ENCODE measurements around the gene MXD4. TPM values are rescaled to one million over a fixed set of nuclear protein-coding genes. Genes with fewer than 3 reads are reported as not detected.

Gene MXD4
- total and polyA plus RNA-seq, 2 experiments from 2014 or later: 6.9 to 19.9 TPM

DNA sequence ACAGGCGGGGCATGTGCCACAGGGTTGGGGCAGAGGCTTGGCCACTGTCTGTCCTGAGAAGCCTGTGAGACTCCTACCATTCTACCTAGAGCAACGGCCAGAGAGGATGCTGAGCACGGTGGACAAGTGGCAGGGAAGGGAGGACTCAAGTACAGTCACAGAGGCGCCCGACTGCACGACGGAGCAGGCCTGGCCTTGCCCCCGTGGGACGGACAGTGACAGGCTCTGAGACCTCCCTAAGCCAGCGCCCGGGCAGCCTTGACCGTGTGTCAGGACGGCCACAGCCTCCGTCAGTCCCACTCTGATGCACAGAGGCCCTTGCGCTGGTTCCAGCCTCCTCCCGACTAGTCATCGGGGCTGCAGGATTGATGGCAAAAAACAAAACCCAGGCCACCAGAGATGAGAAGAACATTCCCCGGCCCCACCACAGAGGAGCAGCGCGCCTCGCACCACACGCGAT lies 36.7 kb upstream of the MXD4 start:
- H3K4me3 ChIP-seq: no peak overlapping the region
- Mint-ChIP-seq H3K36me3 (ENCODE audit: low read depth) (peaks cover 6% of the 10 kb centered on the region; the same call in 2 of the 3 replicates), H3K27ac (no peak overlapping the region), H3K9me3 (peaks cover 18% of the 10 kb centered on the region), H3K27me3 (ENCODE audit: insufficient read depth, low read depth, poor library complexity) (peaks cover 14% of the 10 kb centered on the region), H3K4me3 (no peak overlapping the region), H3K4me1 (peaks cover 18% of the 10 kb centered on the region)
- no peak overlapping the region for H2AFZ ChIP-seq
- DNase-seq (ENCODE audit: low spot score): no peak
- H3K4me2 ChIP-seq: no peak overlapping the region
- no peaks in the 10 kb centered on the region for H3K79me2 ChIP-seq (replicated peaks; ENCODE audit: insufficient read depth)
- TF ChIP-seq POLR2AphosphoS5 (IDR thresholded peaks at IDR 0.05; ENCODE audit: low read depth) (no peak), ETS1 (IDR thresholded peaks at IDR 0.05) (no peak), EZH2phosphoT487 (IDR thresholded peaks at IDR 0.05; ENCODE audit: unreplicated experiment) (no peak), JUNB (IDR thresholded peaks at IDR 0.05; ENCODE audit: unreplicated experiment) (no peak), NANOG (IDR thresholded peaks at IDR 0.05; ENCODE audit: borderline replicate concordance) (no peak), STAT1 (IDR thresholded peaks at IDR 0.05; ENCODE audit: unreplicated experiment) (no peak), ZNF114 (CRISPR knock-in tag; IDR thresholded peaks at IDR 0.05) (no peak), CTCF (conservative IDR thresholded peaks at IDR 0.05; ENCODE audit: low read depth in 2 of 2) (no peak), ZNF462 (CRISPR knock-in tag; IDR thresholded peaks at IDR 0.05) (no peak), CREB1 (CRISPR knock-in tag; IDR thresholded peaks at IDR 0.05; ENCODE audit: low read depth) (no peak), ZNF331 (CRISPR knock-in tag; IDR thresholded peaks at IDR 0.05; ENCODE audit: low read depth) (no peak), EZH2 (IDR thresholded peaks at IDR 0.05; ENCODE audit: low read depth, unreplicated experiment) (no peak)
- TF ChIP-seq, protein P1, sequence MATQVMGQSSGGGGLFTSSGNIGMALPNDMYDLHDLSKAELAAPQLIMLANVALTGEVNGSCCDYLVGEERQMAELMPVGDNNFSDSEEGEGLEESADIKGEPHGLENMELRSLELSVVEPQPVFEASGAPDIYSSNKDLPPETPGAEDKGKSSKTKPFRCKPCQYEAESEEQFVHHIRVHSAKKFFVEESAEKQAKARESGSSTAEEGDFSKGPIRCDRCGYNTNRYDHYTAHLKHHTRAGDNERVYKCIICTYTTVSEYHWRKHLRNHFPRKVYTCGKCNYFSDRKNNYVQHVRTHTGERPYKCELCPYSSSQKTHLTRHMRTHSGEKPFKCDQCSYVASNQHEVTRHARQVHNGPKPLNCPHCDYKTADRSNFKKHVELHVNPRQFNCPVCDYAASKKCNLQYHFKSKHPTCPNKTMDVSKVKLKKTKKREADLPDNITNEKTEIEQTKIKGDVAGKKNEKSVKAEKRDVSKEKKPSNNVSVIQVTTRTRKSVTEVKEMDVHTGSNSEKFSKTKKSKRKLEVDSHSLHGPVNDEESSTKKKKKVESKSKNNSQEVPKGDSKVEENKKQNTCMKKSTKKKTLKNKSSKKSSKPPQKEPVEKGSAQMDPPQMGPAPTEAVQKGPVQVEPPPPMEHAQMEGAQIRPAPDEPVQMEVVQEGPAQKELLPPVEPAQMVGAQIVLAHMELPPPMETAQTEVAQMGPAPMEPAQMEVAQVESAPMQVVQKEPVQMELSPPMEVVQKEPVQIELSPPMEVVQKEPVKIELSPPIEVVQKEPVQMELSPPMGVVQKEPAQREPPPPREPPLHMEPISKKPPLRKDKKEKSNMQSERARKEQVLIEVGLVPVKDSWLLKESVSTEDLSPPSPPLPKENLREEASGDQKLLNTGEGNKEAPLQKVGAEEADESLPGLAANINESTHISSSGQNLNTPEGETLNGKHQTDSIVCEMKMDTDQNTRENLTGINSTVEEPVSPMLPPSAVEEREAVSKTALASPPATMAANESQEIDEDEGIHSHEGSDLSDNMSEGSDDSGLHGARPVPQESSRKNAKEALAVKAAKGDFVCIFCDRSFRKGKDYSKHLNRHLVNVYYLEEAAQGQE (IDR thresholded peaks at IDR 0.05; ENCODE audit: unreplicated experiment): no peak
- no peaks in the 10 kb centered on the region for H3K27me3 ChIP-seq (ENCODE audit: insufficient read depth)
- H3K9me2 ChIP-seq (ENCODE audit: insufficient read depth): no peaks in the 10 kb centered on the region
- no peaks in the 10 kb centered on the region for H3K36me3 ChIP-seq (ENCODE audit: insufficient read depth)
- H3F3A ChIP-seq (replicated peaks; ENCODE audit: low read depth): 0 out of 2 replicates have a peak, but pooled peaks cover 4% of the 10 kb centered on the region
- no peak overlapping the region for H3K27ac ChIP-seq (ENCODE audit: low read depth)
- no peaks in the 10 kb centered on the region for H3K4me1 ChIP-seq (ENCODE audit: insufficient read depth)
- H4K20me1 ChIP-seq (replicated peaks; ENCODE audit: insufficient read depth): no peaks in the 10 kb centered on the region
- no peak for ATAC-seq
